Gastrocnemius medialis (tissue), 4 donors: Measurements from ENCODE around the gene RFNG.

Experiments used
- CTCF ChIP-seq, 5 experiments: fragments of 450-650 bp in 3 of 5; fragments of 200-600 bp in 2 of 5; sonication (generic) in 2 of 5; IDR thresholded peaks in 4 of 5; conservative IDR thresholded peaks in 1 of 5; 1 replicate in 4 of 5; 2 replicates in 1 of 5; pipeline ENCODE4 v1.5.1; 2016 to 2019; ENCODE audit warnings: antibody characterized with exemption in 5 of 5, mild to moderate bottlenecking in 3 of 5, moderate library complexity in 3 of 5
- POLR2A ChIP-seq, 2 donors: fragments of 450-650 bp; IDR thresholded peaks; one replicate each; pipeline ENCODE4 v1.6.1; 2017; ENCODE audit warnings: antibody characterized with exemption in 2 of 2, mild to moderate bottlenecking in 2 of 2, moderate library complexity in 2 of 2

GRCh38 chr17:82023447-82024241, 28.0 kb downstream of the RFNG start:
- TF ChIP-seq CTCF (IDR thresholded peaks at IDR 0.05 in 4 of 5, conservative IDR thresholded peaks at IDR 0.05 in 1 of 5) (no peak), POLR2A (IDR thresholded peaks at IDR 0.05) (no peak)
